BLaER1 (cell line): Measurements from ENCODE around the gene AAR2.

ENCODE experiments used
- H3K27ac ChIP-seq: shearing (Covaris generic); formaldehyde crosslinking; 2 replicates; pipeline ENCODE4 v1.8.1; 2022
- H3K27me3 ChIP-seq: shearing (Covaris generic); formaldehyde crosslinking; 2 replicates; pipeline ENCODE4 v1.8.1; 2022
- H3K36me3 ChIP-seq: shearing (Covaris generic); formaldehyde crosslinking; 2 replicates; pipeline ENCODE4 v1.8.1; 2022
- H3K4me1 ChIP-seq: shearing (Covaris generic); formaldehyde crosslinking; 2 replicates; pipeline ENCODE4 v1.8.1; 2022
- H3K4me2 ChIP-seq: shearing (Covaris generic); formaldehyde crosslinking; 2 replicates; pipeline ENCODE4 v1.8.1; 2022
- H3K4me3 ChIP-seq: shearing (Covaris generic); formaldehyde crosslinking; 2 replicates; pipeline ENCODE4 v1.8.1; 2022
- H3K9ac ChIP-seq: shearing (Covaris generic); formaldehyde crosslinking; 2 replicates; pipeline ENCODE4 v1.8.1; 2022
- H3K9me3 ChIP-seq: shearing (Covaris generic); formaldehyde crosslinking; 2 replicates; pipeline ENCODE4 v1.8.1; 2022
- H4K20me1 ChIP-seq: shearing (Covaris generic); formaldehyde crosslinking; 2 replicates; pipeline ENCODE4 v1.8.1; 2022
- Cebpa-rat ChIP-seq: shearing (Covaris generic); IDR thresholded peaks from 2 replicates; pipeline ENCODE4 v1.8.1; 2022

Gene AAR2, protein sequence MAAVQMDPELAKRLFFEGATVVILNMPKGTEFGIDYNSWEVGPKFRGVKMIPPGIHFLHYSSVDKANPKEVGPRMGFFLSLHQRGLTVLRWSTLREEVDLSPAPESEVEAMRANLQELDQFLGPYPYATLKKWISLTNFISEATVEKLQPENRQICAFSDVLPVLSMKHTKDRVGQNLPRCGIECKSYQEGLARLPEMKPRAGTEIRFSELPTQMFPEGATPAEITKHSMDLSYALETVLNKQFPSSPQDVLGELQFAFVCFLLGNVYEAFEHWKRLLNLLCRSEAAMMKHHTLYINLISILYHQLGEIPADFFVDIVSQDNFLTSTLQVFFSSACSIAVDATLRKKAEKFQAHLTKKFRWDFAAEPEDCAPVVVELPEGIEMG

GRCh38 chr20:36235892-36236785 lies at the start of gene AAR2:
TSS of gene AAR2 (plus strand) at chr20:36236478. CDS start at chr20:36239869, 3,391 bp downstream.
- Histone ChIP-seq H3K27ac (peak within 1 kb of the TSS; percentile 94), H3K27me3 (no peaks in the 10 kb centered on the region), H3K9me3 (no peaks in the 10 kb centered on the region), H3K4me3 (peak within 1 kb of the TSS; percentile 86), H3K9ac (peak within 1 kb of the TSS; percentile 98), H3K4me2 (peak within 1 kb of the TSS; percentile 98), H4K20me1 (peaks cover 31% of the 10 kb centered on the region), H3K36me3 (peaks cover 33% of the 10 kb centered on the region), H3K4me1 (peaks cover 25% of the 10 kb centered on the region)
- TF ChIP-seq Cebpa-rat = no peak

GRCh38 chr20:36193977-36194712 lies 42.1 kb upstream of the AAR2 start:
- Histone ChIP-seq H3K4me3 (no peak overlapping the region), H3K27ac (no peak overlapping the region), H4K20me1 (no peaks in the 10 kb centered on the region), H3K4me1 (no peaks in the 10 kb centered on the region), H3K9ac (no peak overlapping the region), H3K36me3 (peaks cover 33% of the 10 kb centered on the region; the same call in 1 of the 2 replicates), H3K4me2 (no peak overlapping the region), H3K27me3 (no peaks in the 10 kb centered on the region), H3K9me3 (no peaks in the 10 kb centered on the region)
- TF ChIP-seq Cebpa-rat = no peak

GRCh38 chr20:36196676-36197075 lies 39.6 kb upstream of the AAR2 start:
- Histone ChIP-seq H3K4me2 (no peak overlapping the region), H4K20me1 (no peaks in the 10 kb centered on the region), H3K9ac (no peak overlapping the region), H3K36me3 (peaks cover 9% of the 10 kb centered on the region; the same call in 1 of the 2 replicates), H3K27ac (no peak overlapping the region), H3K4me3 (no peak overlapping the region), H3K9me3 (no peaks in the 10 kb centered on the region), H3K4me1 (no peaks in the 10 kb centered on the region), H3K27me3 (no peaks in the 10 kb centered on the region)
- no peak for TF ChIP-seq Cebpa-rat

DNA sequence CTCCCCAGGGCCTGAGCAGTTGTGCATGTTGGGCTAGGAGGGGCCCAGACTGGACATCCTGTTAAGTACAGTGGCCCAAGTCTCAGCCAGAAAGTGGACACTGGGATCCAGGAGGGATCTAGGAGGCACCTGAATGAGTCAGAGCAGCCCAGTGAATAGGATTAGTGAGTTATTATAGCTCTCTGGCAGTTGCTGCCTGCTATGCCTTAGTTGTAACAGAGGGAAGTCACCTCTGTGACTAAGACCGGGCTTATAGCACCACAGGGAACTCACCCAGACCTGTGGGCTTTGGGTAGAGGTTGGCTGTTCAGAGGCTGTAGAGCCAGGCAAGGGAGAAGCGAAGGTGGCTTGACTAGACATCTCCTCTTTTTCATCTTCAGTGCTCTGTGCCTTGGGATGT lies 39.0 kb upstream of the AAR2 start:
- Histone ChIP-seq H3K4me2 (no peak overlapping the region), H3K4me1 (no peaks in the 10 kb centered on the region), H3K9me3 (no peaks in the 10 kb centered on the region), H3K36me3 (peaks cover 9% of the 10 kb centered on the region; the same call in 1 of the 2 replicates), H3K4me3 (no peak overlapping the region), H3K27me3 (no peaks in the 10 kb centered on the region), H3K9ac (no peak overlapping the region), H3K27ac (no peak overlapping the region), H4K20me1 (no peaks in the 10 kb centered on the region)
- TF ChIP-seq Cebpa-rat = no peak

DNA sequence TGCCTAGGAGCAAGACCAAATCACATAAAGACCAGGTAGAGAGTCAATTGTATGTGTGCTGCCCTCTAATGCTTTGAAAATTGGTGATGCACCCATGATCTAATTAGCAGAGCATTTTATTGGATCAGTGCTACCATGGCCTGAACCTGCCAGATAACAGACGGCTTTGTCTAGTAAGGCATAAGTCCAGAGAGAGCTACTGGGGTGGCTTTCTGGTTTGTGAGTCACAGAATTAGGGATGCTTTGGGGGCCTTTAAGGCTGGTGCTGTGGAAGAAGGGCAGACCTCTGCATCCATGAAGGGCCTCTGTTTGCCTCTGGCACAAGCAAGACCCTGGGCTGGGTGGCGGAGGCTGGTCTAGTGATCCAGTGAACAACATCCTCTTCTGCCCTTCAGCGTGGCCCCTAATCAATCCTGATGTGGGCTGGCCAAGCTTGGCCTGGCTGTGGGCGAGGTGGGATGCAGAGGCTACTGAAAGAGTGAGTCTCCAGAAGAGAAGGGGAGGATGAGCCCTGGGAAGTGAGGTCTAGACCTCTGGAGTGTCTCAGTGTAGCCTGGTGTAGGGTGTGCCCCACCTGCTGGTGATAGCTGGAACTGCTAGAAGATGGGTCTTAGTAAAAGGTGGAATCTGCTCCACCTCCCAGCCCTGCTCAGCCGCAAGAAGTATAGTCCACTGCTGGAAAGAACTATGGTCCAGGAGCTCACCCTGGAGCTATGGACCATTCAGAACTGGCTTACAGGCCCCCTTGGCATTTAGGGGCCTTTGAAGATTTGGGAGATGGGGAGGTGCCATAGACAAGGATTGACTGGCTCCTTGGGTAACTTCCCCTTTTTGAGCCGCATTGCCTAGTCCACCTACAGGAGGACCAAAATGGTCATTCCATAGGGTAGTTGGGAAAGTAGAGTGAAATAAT lies 36.7 kb upstream of the AAR2 start:
- H3K9ac ChIP-seq = no peak overlapping the region
- no peak overlapping the region for H3K27ac ChIP-seq
- no peak overlapping the region for H3K4me3 ChIP-seq
- H3K9me3 ChIP-seq = no peaks in the 10 kb centered on the region
- H3K4me2 ChIP-seq = no peak overlapping the region
- no peaks in the 10 kb centered on the region for H4K20me1 ChIP-seq
- TF ChIP-seq Cebpa-rat = no peak
- peaks cover 1% of the 10 kb centered on the region; the same call in 1 of the 2 replicates for H3K36me3 ChIP-seq
- H3K27me3 ChIP-seq = no peaks in the 10 kb centered on the region
- H3K4me1 ChIP-seq = no peaks in the 10 kb centered on the region

DNA sequence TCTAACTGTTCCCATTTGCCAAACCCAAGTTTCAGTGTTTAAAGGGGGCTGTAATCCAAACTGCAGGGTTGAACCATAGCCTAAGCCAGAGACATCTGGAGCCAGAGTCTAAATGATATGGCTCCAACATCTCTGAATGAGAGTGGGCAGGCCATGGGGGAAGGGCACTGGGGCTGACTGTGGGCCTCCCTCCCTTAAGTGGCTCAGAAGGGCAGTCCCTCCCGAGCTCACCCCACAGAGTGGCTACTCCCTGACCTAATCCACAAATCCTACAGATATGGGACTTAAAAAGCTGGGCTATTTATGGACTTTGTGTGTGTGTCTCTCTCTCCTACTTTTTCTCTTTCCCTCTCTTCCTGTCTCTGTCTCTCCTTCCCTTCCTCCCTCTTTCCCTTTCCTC lies 35.8 kb upstream of the AAR2 start:
- H3K4me2 ChIP-seq = no peak overlapping the region

GRCh38 chr20:36201198-36201597 lies 35.1 kb upstream of the AAR2 start:
- no peak for TF ChIP-seq Cebpa-rat
- H3K4me2 ChIP-seq = no peak overlapping the region
- no peaks in the 10 kb centered on the region for H3K9me3 ChIP-seq
- no peaks in the 10 kb centered on the region; the same call in 1 of the 2 replicates for H3K36me3 ChIP-seq
- no peak overlapping the region for H3K27ac ChIP-seq
- H3K4me1 ChIP-seq = no peaks in the 10 kb centered on the region
- no peaks in the 10 kb centered on the region for H4K20me1 ChIP-seq
- 0 out of 2 replicates have a peak overlapping the region, but pooled peaks have one; percentile 15 for H3K9ac ChIP-seq
- no peaks in the 10 kb centered on the region for H3K27me3 ChIP-seq
- no peak overlapping the region for H3K4me3 ChIP-seq

More for the DNA sequence above, 35.8 kb upstream of the AAR2 start:
- Histone ChIP-seq H3K4me1 (no peaks in the 10 kb centered on the region), H3K36me3 (no peaks in the 10 kb centered on the region), H4K20me1 (no peaks in the 10 kb centered on the region), H3K4me3 (no peak overlapping the region), H3K27me3 (no peaks in the 10 kb centered on the region), H3K9me3 (no peaks in the 10 kb centered on the region), H3K9ac (no peak overlapping the region), H3K27ac (no peak overlapping the region)
- TF ChIP-seq Cebpa-rat = no peak

DNA sequence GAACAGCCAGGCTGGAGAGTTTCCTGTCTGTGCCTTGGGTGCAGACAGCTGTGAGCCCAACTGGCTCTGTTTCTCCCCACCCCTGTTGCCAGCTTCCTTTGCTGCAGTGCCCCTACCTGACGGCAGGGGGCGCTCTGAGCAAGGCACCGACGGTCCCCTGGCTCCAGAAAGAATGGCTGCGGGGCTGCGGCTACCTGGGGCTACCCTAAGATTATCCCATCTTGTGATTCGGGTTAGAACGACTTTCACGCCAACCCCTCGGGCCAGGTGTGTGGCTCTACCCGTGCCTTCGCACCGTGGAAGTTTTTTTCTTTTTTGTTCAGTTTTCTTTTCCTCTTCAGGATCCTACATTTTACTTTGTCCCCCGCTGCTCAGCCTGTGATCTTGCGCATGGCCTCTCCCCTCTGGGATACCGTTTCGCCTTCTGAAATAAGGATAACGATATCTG lies 33.4 kb upstream of the AAR2 start:
- no peaks in the 10 kb centered on the region for H3K27me3 ChIP-seq
- no peak overlapping the region for H3K9ac ChIP-seq
- H3K9me3 ChIP-seq = no peaks in the 10 kb centered on the region
- no peak for TF ChIP-seq Cebpa-rat
- H3K4me2 ChIP-seq = no peak overlapping the region
- H3K4me3 ChIP-seq = no peak overlapping the region
- no peaks in the 10 kb centered on the region for H4K20me1 ChIP-seq
- H3K4me1 ChIP-seq = no peaks in the 10 kb centered on the region
- no peak overlapping the region for H3K27ac ChIP-seq
- peaks cover 4% of the 10 kb centered on the region; the same call in 1 of the 2 replicates for H3K36me3 ChIP-seq
